Measurements from ENCODE around the gene SPDYE8.

The SPDYE8 gene

DNA sequence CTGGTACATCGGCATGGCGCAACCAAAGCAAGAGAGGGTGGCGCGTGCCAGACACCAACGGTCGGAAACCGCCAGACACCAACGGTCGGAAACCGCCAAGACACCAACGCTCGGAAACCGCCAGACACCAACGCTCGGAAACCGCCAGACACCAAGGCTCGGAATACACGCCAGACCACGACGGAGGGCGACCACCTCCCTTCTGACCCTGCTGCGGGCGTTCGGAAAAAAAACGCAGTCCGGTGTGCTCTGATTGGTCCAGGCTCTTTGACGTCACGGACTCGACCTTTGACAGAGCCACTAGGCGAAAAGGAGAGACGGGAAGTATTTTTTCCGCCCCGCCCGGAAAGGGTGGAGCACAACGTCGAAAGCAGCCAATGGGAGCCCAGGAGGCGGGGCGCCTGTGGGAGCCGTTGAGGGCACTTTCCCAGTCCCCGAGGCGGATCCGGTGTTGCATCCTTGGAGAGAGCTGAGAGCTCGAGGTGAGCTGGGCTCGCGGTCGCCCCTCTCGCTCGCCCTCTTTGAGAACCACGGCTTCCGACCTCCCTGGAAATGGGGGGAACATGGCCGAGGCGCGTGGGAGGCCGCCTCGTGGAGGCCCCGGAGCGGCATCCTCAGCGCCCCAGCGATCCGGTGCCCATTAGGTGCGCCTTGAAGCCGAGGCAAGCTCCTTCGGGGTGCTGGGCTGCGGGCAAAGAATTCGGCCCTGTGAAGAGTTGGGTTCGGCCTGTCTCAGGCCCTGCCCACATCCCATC lies 23.7 kb downstream of the SPDYE8 start (continued):
- TF ChIP-seq, protein P1, sequence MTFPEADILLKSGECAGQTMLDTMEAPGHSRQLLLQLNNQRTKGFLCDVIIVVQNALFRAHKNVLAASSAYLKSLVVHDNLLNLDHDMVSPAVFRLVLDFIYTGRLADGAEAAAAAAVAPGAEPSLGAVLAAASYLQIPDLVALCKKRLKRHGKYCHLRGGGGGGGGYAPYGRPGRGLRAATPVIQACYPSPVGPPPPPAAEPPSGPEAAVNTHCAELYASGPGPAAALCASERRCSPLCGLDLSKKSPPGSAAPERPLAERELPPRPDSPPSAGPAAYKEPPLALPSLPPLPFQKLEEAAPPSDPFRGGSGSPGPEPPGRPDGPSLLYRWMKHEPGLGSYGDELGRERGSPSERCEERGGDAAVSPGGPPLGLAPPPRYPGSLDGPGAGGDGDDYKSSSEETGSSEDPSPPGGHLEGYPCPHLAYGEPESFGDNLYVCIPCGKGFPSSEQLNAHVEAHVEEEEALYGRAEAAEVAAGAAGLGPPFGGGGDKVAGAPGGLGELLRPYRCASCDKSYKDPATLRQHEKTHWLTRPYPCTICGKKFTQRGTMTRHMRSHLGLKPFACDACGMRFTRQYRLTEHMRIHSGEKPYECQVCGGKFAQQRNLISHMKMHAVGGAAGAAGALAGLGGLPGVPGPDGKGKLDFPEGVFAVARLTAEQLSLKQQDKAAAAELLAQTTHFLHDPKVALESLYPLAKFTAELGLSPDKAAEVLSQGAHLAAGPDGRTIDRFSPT (tag by site-specific recombination; IDR thresholded peaks at IDR 0.05) = peak; percentile 39; the same call in 1 of the 2 replicates
- TF ChIP-seq KLF17 (tag by site-specific recombination; IDR thresholded peaks at IDR 0.05) (peak; percentile 55; the same call in 1 of the 2 replicates), ZNF629 (tag by site-specific recombination; IDR thresholded peaks at IDR 0.05) (peak; percentile 93), ZFHX2 (tag by site-specific recombination; conservative IDR thresholded peaks at IDR 0.05) (peak; percentile 34), ZSCAN16 (tag by site-specific recombination; IDR thresholded peaks at IDR 0.05) (peak; percentile 73), SP3 (tag by site-specific recombination; IDR thresholded peaks at IDR 0.05) (peak; percentile 77), ZNF660 (tag by site-specific recombination; IDR thresholded peaks at IDR 0.05) (0 out of 2 replicates have a peak, but pooled peaks have one; percentile 5), KLF8 (tag by site-specific recombination; IDR thresholded peaks at IDR 0.05) (peak; percentile 72), ZBTB26 (tag by site-specific recombination; optimal IDR thresholded peaks at IDR 0.05) (peak; percentile 50), IKZF3 (tag by site-specific recombination; IDR thresholded peaks at IDR 0.05) (0 out of 2 replicates have a peak, but pooled peaks have one; percentile 32), ZNF2 (tag by site-specific recombination; IDR thresholded peaks at IDR 0.05) (0 out of 2 replicates have a peak, but pooled peaks have one; percentile 4), ZBTB20 (tag by site-specific recombination; IDR thresholded peaks at IDR 0.05) (peak; percentile 38; the same call in 1 of the 2 replicates), GLIS1 (tag by site-specific recombination; IDR thresholded peaks at IDR 0.05) (0 out of 2 replicates have a peak, but pooled peaks have one; percentile 14), ZNF341 (tag by site-specific recombination; IDR thresholded peaks at IDR 0.05; ENCODE audit: low read depth) (peak; percentile 30; the same call in 1 of the 2 replicates), ZNF335 (tag by site-specific recombination; conservative IDR thresholded peaks at IDR 0.05) (peak; percentile 66), ZNF600 (tag by site-specific recombination; IDR thresholded peaks at IDR 0.05) (peak; percentile 80), SP2 (tag by site-specific recombination; IDR thresholded peaks at IDR 0.05) (peak; percentile 93), KLF1 (tag by site-specific recombination; IDR thresholded peaks at IDR 0.05) (peak; percentile 50; the same call in 1 of the 2 replicates), GLIS2 (tag by site-specific recombination; IDR thresholded peaks at IDR 0.05) (peak; percentile 21; the same call in 1 of the 2 replicates)
- TF ChIP-seq, protein P2, sequence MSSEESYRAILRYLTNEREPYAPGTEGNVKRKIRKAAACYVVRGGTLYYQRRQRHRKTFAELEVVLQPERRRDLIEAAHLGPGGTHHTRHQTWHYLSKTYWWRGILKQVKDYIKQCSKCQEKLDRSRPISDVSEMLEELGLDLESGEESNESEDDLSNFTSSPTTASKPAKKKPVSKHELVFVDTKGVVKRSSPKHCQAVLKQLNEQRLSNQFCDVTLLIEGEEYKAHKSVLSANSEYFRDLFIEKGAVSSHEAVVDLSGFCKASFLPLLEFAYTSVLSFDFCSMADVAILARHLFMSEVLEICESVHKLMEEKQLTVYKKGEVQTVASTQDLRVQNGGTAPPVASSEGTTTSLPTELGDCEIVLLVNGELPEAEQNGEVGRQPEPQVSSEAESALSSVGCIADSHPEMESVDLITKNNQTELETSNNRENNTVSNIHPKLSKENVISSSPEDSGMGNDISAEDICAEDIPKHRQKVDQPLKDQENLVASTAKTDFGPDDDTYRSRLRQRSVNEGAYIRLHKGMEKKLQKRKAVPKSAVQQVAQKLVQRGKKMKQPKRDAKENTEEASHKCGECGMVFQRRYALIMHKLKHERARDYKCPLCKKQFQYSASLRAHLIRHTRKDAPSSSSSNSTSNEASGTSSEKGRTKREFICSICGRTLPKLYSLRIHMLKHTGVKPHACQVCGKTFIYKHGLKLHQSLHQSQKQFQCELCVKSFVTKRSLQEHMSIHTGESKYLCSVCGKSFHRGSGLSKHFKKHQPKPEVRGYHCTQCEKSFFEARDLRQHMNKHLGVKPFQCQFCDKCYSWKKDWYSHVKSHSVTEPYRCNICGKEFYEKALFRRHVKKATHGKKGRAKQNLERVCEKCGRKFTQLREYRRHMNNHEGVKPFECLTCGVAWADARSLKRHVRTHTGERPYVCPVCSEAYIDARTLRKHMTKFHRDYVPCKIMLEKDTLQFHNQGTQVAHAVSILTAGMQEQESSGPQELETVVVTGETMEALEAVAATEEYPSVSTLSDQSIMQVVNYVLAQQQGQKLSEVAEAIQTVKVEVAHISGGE (tag by site-specific recombination; conservative IDR thresholded peaks at IDR 0.05; ENCODE audit: low read depth) = 0 out of 2 replicates have a peak, but pooled peaks have one; percentile 34
- TF ChIP-seq, protein P3, sequence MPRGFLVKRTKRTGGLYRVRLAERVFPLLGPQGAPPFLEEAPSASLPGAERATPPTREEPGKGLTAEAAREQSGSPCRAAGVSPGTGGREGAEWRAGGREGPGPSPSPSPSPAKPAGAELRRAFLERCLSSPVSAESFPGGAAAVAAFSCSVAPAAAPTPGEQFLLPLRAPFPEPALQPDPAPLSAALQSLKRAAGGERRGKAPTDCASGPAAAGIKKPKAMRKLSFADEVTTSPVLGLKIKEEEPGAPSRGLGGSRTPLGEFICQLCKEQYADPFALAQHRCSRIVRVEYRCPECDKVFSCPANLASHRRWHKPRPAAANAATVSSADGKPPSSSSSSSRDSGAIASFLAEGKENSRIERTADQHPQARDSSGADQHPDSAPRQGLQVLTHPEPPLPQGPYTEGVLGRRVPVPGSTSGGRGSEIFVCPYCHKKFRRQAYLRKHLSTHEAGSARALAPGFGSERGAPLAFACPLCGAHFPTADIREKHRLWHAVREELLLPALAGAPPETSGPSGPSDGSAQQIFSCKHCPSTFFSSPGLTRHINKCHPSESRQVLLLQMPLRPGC (tag by site-specific recombination; IDR thresholded peaks at IDR 0.05) = 0 out of 2 replicates have a peak, but pooled peaks have one; percentile 18

Data from HEK293 (cell line).